Femur (tissue), 1 donor: ENCODE measurements around the gene PTP4A1.
"Not testable (repeated sequence)": the region's sequence is repeated elsewhere in the genome, so short reads cannot be mapped to it uniquely, and the experiment has no call there.

Experiments
- DNase-seq: peaks from one replicate; pipeline ENCODE4 v3.0.0-alpha.2; 2017

Gene PTP4A1

GRCh38 chr6:63572044-63572746, at the start of gene PTP4A1, which contains the start of gene LOC128125822:
TSS of gene PTP4A1 (plus strand) at chr6:63572480. CDS start at chr6:63576881, 4,401 bp downstream.
TSS of gene LOC128125822 (plus strand) at chr6:63572480.
- DNase-seq, result peak; percentile 98

GRCh38 chr6:63522911-63523287, 49.4 kb upstream of the PTP4A1 start:
- DNase-seq, result not testable (repeated sequence)

GRCh38 chr6:63523630-63524029, 48.6 kb upstream of the PTP4A1 start:
- no peak for DNase-seq

GRCh38 chr6:63525186-63525878, 46.9 kb upstream of the PTP4A1 start:
- no peak for DNase-seq

- no peak for DNase-seq
Measured at GRCh38 chr6:63526931-63527330, 45.3 kb upstream of the PTP4A1 start.

- DNase-seq, result peak; percentile 50
Measured at GRCh38 chr6:63527658-63528514, 44.4 kb upstream of the PTP4A1 start.

- DNase-seq, result no peak
Measured at GRCh38 chr6:63529498-63529897, 42.8 kb upstream of the PTP4A1 start.

GRCh38 chr6:63530182-63530581, 42.1 kb upstream of the PTP4A1 start:
- DNase-seq, result no peak

- no peak for DNase-seq
Measured at GRCh38 chr6:63530991-63531390, 41.3 kb upstream of the PTP4A1 start.

GRCh38 chr6:63533026-63533425, 39.3 kb upstream of the PTP4A1 start:
- DNase-seq, result no peak

- DNase-seq, result no peak
Measured at GRCh38 chr6:63533952-63534351, 38.3 kb upstream of the PTP4A1 start.

GRCh38 chr6:63537201-63537958, 34.9 kb upstream of the PTP4A1 start:
- DNase-seq, result no peak

- no peak for DNase-seq
Measured at GRCh38 chr6:63537959-63538300, 34.4 kb upstream of the PTP4A1 start.

GRCh38 chr6:63538550-63538949, 33.7 kb upstream of the PTP4A1 start:
- no peak for DNase-seq

- DNase-seq, result no peak
Measured at GRCh38 chr6:63543001-63543400, 29.3 kb upstream of the PTP4A1 start.

- DNase-seq, result no peak
Measured at GRCh38 chr6:63543982-63544381, 28.3 kb upstream of the PTP4A1 start.

GRCh38 chr6:63546236-63546635, 26.0 kb upstream of the PTP4A1 start:
- DNase-seq, result no peak

- DNase-seq, result no peak
Measured at GRCh38 chr6:63546697-63547096, 25.6 kb upstream of the PTP4A1 start.

- no peak for DNase-seq
Measured at GRCh38 chr6:63549076-63549475, 23.2 kb upstream of the PTP4A1 start.

- no peak for DNase-seq
Measured at GRCh38 chr6:63553208-63553607, 19.1 kb upstream of the PTP4A1 start.

GRCh38 chr6:63553900-63554299, 18.4 kb upstream of the PTP4A1 start:
- DNase-seq, result no peak

GRCh38 chr6:63554782-63555181, 17.5 kb upstream of the PTP4A1 start:
- DNase-seq, result no peak

GRCh38 chr6:63556369-63556768, 15.9 kb upstream of the PTP4A1 start:
- no peak for DNase-seq
